GM21723 (cell line): ENCODE data around the gene HNRNPM.
"Not testable (repeated sequence)": the region's sequence is repeated elsewhere in the genome, so short reads cannot be mapped to it uniquely, and the experiment has no call there.

Experiments used
- ATAC-seq: cut with Tn5 transposase; IDR thresholded peaks from one replicate; pipeline ENCODE4 v1.9.1; 2021; ENCODE audit warnings: mild to moderate bottlenecking, moderate library complexity; ENCODE audit not compliant: unreplicated experiment

The HNRNPM gene

DNA sequence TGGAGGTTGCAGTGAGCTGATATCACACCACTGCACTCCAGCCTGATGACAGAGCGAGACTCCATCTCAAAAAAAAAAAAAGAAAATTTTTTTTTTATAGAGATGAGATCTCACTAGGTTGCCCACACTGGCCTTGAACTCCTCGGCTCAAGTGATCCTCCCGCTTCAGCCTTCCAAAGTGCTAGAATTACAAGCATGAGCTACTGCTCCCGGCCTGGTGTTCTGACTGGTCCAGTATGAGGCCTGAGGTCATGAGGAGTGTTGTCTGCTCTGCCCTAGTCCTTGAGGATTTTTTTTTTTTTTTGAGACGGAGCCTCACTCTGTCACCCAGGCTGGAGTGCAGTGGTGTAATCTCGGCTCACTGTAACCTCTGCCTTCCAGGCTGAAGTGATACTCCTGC, 19.4 kb upstream of the HNRNPM start:
- not testable (repeated sequence) for ATAC-seq

DNA sequence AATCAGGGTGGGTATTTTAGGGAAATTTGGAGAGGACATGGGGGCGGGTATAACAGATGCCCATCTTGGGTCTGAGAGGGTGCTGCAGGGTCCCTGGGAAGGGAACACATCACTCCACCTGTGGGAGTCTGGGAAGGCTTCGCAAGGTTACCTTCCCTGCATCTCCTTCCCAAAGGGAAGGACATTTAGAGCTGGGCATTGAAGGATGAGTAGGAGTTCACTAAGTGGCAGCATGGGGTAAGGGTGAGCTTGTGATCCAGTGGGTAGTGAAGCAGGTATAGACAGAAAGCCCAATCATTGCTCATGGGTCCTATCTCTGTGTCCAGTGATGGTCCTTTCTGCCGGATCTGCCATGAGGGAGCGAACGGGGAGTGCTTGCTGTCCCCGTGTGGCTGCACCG, 18.5 kb upstream of the HNRNPM start:
- ATAC-seq = no peak

DNA sequence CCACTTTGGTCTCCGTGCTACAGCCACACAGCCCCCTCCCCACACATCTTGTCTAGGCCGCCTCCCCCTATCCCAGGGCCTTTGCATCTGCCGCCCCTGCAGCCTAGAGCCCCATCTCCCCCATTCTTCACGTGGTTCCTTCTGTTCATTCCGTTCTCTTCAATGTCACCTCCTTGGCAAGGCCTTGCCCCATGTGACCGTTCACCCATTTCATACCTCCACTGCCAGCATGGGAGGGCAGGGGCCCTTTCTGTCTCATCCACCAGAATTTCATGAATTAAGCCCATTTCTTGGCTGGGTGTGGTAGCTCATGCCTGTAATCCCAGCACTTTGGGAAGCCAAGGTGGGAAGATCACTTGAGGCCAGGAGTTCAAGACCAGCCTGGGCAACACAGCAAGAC, 15.7 kb upstream of the HNRNPM start:
- ATAC-seq = no peak

DNA sequence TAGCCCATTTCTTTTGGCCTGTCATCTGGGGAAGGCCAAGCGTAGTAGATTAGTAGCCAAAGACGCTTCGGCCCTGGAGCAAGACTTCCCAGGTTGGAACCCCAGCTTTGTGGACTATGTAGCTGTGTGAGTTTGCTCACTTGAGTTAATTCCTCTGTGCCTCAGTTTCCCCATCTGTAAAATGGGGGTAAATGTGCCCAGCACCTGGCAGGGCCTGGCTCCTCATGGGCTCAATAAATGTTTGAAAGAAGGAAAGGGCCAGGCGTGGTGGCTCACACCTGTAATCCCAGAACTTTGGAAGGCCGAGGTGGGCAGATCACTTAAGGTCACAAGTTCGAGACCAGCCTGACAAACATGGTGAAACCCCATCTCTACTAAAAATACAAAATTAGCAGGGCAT, 14.9 kb upstream of the HNRNPM start:
- ATAC-seq = no peak

DNA sequence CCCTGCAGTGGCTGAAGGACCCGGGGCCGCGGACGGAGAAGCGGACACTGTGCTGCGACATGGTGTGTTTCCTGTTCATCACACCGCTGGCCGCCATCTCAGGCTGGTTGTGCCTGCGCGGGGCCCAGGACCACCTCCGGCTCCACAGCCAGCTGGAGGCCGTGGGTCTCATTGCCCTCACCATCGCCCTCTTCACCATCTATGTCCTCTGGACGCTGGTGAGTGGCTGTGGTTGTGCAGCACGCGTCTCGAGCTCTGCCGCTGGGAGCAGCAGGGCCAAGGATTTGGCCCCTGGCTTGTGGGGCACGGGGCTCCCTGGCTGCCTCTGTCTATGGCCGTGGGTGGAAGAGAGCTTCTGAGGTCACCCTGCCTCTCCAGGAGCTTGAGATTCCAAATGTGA, 14.1 kb upstream of the HNRNPM start:
- ATAC-seq = no peak

DNA sequence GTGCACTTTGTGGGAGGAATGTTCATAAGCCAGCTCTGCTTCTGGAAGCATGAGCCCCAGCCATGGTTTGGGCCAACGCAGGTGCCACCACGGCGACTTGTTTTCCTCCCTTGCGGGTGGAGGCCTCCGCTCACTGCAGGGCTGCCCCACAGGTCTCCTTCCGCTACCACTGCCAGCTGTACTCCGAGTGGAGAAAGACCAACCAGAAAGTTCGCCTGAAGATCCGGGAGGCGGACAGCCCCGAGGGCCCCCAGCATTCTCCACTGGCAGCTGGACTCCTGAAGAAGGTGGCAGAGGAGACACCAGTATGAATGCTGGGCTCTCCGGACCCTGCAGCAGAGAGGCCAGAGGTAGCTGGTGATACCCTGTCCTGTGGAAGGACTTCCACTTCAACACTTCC, 6.5 kb upstream of the HNRNPM start:
- ATAC-seq = no peak

DNA sequence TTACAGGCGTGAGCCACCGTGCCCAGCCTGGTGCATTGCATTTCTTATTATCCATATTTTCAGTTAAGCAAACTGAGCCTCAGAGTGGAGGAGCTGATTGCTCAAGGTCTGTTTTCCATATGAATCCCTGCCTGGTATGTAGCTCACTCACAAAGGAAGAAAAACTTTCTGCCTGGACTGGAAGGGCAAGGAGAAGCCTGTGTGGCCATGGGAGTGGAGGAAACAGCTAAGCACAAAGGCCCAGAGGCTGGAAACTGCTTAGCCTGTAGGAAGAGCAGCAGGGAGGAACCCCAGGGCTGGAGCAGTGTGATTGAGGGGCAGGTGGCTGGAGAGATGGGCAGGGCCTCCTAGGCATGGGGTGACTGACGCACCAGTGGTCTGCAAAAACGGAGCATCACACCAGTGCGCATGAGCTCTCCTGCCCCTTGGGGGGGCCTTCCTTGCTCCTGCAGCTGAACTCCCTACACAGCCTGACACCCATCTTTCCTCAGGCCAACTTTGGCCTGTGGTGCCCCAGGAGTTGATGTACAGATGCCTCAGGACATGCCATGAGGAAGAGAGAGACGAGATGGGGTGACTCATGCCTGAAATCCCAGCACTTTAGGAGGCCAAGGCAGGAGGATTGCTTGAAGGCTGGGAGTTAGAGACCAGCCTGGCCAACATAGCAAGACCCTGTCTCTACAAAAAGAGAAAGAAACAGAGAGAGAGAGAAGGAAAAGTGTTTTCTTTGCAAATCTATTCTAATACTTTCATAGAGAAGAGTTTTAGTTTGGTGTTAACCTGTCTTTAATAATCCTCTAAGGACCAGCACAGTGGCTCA, 2.8 kb upstream of the HNRNPM start:
- no peak for ATAC-seq

DNA sequence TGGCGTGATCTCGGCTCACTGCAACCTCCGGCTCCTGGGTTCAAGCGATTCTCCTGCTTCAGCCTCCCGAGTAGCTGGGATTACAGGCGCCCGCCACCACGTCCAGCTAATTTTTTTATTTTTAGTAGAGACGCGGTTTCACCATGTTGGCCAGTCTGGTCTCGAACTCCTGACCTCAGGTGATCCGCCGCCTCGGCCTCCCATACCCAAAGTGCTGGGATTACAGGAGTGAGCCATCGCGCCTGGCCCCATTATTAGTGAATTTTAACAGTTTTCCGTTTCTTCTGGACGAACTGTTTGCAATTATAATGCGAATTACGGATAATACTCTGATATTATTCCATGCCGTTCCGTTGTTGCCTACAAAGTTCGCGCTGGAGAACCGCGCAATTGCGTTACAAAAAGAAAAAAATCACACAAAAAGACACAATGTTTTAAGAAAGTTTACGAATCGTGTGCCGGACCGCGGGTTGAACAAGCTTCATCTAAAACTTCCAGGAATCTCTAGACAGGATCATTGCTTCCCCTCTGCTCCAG, 567 bp upstream of the HNRNPM start:
- not testable (repeated sequence) for ATAC-seq

DNA sequence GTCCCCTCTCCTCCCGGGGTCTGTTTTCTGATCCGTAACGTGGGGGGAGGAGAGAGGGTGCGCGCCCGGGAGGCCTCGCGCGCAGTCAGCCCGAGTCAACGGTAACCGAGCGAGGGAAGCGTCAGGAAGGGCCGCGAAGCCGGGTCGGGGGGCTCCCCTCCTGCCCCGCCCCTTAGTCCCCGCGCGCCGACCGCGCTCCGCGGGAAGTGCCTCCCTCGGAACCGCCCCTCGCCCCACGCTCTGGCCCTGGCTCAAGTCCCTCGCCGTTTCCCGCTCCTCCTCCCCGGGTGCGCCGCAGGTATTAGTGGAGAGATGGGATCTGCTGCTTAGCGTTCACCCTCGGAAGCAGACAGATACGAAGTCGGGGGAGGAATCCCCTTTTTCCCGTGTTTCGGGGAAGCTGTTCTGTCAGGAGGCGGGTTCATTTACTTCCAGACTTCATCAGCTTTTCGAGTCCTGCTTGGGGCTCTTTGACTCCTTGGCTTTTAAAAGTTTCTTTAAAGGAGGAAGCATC, 770 bp downstream of the HNRNPM start:
- ATAC-seq = peak; percentile 39

DNA sequence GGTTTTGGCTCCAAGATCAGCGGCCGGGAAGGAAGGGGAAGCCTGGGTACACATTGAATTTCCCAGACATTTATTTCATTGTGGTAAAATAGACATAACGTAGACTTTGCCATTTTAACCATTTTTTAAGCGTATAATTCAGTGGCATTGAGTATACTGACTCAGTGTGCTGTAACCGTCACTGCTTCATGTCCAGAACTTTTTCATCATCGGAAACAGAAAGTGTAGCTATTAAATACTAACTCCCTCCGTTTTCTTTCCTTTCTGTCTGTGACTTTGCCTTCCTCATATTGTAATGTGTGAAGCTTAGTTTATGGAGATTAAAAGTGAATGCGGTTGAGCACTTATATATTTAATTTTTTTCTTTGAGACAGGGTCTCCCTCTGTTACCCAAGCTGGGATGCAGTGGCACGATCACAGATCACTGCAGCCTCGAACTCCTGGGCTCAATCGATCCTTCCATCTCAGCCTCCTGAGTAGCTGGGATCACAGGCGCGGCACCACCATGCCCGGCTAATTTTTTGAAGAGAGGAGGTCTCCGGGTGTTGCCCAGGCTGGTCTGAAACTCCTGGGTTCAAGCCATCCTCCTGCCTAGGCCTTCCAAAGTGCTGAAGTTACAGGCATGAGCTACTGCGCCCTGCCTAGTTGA, 1.4 kb downstream of the HNRNPM start:
- ATAC-seq = no peak

DNA sequence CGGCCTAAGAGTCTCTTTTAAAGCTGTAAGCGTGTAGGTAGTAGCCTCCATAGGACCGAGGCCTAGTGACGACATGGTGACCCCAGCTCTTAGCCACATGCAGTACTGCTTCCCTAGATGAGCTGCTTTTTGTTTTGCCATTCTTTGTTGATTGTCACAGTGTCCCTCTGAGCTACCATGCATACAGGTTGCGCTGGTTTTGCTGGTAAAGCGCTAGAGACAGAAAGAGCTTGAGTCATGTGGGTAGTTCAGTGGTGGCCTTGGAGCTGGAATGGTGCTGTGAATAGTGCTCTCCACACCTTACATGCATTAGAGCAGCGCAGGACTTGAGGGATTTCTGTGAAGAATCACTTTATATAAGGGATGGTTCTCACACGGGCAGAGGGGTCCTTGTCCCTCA, 5.1 kb downstream of the HNRNPM start:
- ATAC-seq = no peak

DNA sequence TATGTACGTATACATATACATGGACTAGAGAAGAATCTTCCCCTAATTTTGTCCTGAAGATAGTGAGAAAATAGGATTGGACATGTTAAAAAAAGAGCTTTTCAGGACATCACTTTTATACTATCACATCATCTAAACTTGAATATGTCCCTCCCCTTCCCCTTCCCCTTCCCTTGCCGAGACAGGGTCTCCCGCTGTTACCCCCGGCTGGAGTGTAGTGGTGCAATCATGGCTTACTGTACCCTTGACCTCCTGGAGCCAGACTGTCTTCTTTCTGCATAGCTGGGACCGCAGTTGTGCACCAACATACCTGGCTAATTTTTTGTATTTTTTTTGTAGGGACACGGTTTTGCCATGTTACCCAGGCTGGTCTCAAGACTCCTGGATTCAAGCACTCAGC, 6.6 kb downstream of the HNRNPM start:
- no peak for ATAC-seq

DNA sequence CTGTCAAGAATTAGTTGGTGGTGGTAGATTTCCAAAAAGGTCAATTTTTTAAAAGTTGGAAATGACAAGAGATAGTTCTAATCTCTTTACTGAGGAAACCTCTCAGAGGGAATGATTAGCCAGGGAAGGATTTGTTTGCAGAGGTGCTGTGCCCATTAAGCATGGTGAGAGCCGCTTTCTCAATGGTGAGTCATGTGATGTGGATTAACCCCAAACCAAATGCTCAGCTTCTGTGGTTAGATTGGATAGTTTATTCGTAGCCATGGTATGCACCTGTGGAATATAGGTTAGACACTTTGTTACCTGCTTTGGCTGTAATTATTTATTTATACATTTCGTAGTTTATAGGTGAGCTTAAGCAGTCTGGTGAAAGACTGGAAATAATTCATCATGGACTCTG, 7.1 kb downstream of the HNRNPM start:
- ATAC-seq = no peak

DNA sequence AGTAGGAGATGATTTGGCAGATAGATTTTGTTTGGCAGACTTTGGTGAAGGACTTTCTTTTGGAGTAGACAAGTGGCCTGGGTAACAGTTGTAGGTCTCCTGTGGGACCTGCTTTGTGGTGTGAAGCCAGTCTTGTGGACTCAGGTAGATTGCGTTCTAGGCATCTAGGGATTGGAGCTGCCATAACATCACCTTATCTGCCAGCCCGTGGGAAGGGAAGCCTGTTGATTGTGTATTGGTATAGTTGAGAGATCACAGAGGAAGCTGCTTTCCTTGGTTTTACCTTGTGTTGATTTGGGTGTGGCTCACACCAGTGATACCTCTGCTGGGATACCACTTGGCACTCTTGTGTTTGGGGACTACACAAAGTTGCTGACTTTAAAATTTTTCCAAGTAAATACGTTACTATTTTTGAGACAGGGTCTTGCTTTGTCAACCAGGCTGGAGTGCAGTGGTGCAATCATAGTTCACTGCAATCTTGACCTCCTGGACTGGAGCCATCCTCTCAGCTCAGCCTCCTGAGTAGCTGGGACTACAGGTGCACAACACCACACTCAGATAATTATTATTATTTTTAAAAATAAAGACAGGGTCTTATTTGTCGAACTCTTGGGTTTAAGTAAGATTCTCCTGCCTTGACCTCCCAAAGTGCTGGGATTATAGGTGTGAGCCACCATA, 7.8 kb downstream of the HNRNPM start:
- no peak for ATAC-seq

DNA sequence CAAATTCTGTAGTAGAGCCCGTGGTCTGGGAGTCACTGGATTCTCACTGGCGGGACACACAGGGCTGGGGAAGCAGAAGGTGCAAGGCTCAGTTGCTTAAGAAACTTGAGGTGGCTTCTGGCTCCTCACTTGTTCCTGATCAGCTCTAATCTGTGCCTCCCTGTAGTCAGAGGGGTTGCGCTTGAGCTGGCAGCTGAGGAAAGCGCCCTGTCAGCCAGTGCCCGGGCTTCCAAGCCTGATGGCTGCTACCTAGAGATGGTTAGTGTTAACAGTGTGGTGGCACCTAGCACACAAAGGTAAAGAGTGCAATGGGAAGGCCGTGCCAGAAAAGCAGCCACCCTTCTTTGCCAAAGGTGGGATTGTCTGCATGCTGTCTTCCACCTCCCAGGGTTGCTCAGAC, 8.8 kb downstream of the HNRNPM start:
- no peak for ATAC-seq

DNA sequence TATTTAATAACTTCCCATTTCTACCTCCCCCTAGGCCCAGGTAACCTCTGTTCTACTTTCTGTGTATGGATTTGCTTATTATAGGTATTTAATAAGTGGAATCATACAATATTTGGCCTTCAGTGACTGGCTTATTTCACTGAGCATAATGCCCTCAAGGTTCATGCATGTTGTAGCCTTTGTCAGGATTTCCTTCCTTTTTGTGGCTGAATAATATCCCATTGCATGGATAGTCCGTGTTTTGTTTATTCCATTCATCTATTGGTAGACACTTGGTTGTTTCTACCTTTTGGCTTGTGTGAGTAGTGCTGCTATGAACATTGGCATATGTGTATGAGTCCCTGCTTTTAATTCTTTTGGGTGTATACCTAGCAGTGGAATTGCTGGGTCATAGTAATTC, 9.4 kb downstream of the HNRNPM start:
- ATAC-seq = no peak

DNA sequence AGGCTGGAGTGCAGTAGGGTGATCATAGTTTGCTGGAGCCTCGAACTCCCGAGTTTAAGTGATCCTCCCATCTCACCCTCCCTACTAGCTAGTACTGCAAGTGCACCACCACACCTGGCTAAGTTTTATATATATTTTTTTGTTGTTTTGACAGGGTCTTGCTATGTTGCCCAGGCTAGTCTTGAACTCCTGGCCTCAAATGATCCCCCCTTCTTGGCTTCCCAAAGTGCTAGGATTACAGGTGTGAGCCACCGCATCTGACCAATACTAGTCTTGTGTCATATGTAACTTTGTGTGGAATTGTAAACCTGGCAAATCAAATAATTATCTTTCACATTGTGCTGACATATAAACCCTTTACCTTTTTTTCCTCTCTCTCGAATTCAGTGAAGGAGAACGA, 10.2 kb downstream of the HNRNPM start:
- no peak for ATAC-seq

DNA sequence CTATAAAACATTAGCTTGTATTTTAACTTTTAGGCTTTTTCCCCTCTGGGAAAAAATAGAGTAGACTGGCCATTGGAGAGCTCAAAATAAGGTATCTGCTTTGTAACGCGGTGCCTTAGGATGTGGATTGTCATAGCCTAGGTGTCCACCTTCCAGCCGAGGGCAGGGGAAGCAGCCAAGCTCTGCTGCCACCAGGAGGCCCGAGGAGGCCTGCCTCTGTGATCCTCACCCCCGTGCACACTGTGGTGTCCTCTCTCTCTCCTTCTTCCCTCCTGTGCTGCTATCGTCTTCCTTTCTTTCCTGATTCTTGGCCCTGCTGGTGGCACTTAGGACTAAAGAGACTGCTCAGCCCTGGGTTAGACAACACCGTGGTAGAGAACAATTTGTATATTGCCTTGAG, 11.3 kb downstream of the HNRNPM start:
- ATAC-seq = no peak

DNA sequence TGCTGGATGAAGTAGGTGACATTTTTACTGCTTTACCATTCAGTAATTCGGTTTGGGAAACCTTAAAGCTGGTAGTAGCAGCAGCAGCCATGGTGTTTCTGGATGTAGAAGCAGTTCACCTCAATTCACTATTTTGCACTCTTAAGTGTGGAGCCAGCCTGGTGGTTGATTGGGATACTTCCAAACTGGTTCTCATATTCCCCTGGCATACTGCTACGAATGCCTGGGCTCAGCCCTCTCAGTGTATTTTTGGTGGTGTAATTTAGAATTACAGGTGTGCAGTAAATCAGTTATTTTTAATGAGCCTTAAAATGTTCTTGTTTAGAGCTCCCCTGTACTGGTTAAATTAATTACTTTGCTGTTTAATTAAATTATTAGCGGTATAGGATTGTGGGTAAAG, 12.4 kb downstream of the HNRNPM start:
- no peak for ATAC-seq

DNA sequence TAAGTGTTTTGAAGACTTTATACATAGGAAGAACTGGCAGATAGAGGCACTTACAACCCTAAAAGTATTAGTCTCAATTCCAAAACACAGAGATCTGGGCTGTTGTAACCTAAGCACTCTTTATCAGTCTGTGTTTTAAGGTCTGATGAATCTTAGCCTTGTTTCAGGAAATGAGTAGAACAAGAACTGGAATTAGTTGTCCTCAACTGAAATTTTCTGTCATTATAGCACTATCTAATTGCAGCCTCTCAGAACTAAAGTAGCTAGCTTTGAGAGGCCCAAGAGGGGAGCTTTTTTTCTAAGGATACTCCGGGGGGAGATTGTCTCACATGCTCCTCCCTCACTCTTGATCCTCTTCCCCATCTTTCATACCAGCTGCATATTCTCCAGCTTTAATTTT, 13.1 kb downstream of the HNRNPM start:
- ATAC-seq = no peak

DNA sequence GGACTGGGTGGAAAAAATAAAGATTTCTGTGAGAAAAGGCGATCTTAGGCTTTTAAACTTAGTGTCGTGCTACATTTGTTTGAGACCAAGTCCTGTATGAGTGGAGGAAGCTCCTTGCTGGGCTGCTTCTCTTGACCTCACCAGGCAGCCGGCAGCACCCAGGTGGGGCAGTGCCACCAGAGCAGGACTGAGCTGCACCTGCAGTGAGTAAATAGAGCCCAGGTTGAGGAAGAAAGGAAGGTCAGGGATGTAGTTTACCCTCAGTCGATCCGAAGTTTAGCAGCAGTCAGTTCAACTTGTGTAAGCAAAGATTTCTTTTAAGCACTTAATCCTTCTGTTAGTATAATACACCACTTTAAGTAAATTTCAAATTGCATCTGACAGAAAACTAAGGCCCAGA, 13.6 kb downstream of the HNRNPM start:
- no peak for ATAC-seq

DNA sequence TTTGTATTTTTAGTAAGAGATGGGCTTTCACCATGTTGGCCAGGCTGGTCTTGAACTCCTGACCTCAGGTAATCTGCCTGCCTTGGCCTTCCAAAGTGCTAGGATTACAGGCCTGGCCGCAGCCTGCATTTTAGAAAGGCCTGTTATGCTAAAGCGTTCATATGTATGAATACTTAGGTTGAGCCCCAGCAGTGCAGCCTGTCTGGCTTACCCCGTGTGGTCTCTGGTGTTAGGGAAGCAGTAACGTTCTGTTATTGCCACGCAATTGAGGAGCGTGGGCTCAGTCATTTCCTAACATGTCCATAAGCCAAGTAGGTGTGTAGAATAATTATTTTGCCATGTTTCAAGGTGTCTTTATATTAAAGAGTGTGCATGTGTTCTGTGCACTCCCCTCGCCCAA, 14.3 kb downstream of the HNRNPM start:
- ATAC-seq = no peak
